HepG2 (cell line): ENCODE measurements around the gene RPS6KA2.

Experiments
- ATF2 ChIP-seq: sonication (generic); formaldehyde crosslinking; IDR thresholded peaks from 2 replicates; pipeline ENCODE4 v1.4.0; 2020; ENCODE audit warnings: missing genetic modification reagents
- BATF2 ChIP-seq: sonication (generic); formaldehyde crosslinking; IDR thresholded peaks from 2 replicates; pipeline ENCODE4 v1.8.0; 2022; ENCODE audit warnings: mild to moderate bottlenecking, missing genetic modification reagents, moderate library complexity
- CTCF ChIP-seq: sonication (generic); formaldehyde crosslinking; IDR thresholded peaks from 2 replicates; pipeline ENCODE4 v1.5.0; 2020; ENCODE audit warnings: mild to moderate bottlenecking, missing genetic modification reagents, moderate library complexity
- EZH2 ChIP-seq: conservative IDR thresholded peaks from 2 replicates; pipeline ENCODE4 v1.6.1; 2012; ENCODE audit warnings: mild to moderate bottlenecking, low read depth, low read length, moderate library complexity
- KDM4B ChIP-seq: sonication (generic); formaldehyde crosslinking; IDR thresholded peaks from 2 replicates; pipeline ENCODE4 v1.4.0; 2020; ENCODE audit warnings: missing genetic modification reagents
- KDM5A ChIP-seq: fragments of 200-600 bp; sonication (generic); IDR thresholded peaks from 2 replicates; pipeline ENCODE4 v1.7.0; 2018; ENCODE audit warnings: antibody characterized with exemption, mild to moderate bottlenecking, low read length, borderline replicate concordance
- MXI1 ChIP-seq: IDR thresholded peaks from 3 replicates; pipeline ENCODE4 v1.6.1; 2012; ENCODE audit warnings: low read depth, low read length, inconsistent platforms, borderline replicate concordance
- NR1H2 ChIP-seq: sonication (generic); formaldehyde crosslinking; IDR thresholded peaks from 2 replicates; pipeline ENCODE4 v1.8.1; 2022; ENCODE audit warnings: low read depth, missing genetic modification reagents, borderline replicate concordance
- NR2F2 ChIP-seq: IDR thresholded peaks from 2 replicates; pipeline ENCODE4 v1.6.1; 2012; ENCODE audit warnings: low read depth, inconsistent platforms, borderline replicate concordance
- POLR2AphosphoS5 ChIP-seq: IDR thresholded peaks from 2 replicates; pipeline ENCODE4 v1.6.1; 2012; ENCODE audit warnings: low read depth, low read length
- TP53 ChIP-seq: sonication (generic); formaldehyde crosslinking; conservative IDR thresholded peaks from 2 replicates; pipeline ENCODE4 v1.4.0; 2020; ENCODE audit warnings: missing genetic modification reagents
- ZNF318 ChIP-seq: sonication (generic); formaldehyde crosslinking; IDR thresholded peaks from 2 replicates; pipeline ENCODE4 v1.4.0; 2020; ENCODE audit warnings: mild to moderate bottlenecking, missing genetic modification reagents
- ZNF407 ChIP-seq: sonication (generic); formaldehyde crosslinking; IDR thresholded peaks from one replicate; pipeline ENCODE4 v1.5.1; 2020; ENCODE audit warnings: mild to moderate bottlenecking, missing genetic modification reagents; ENCODE audit errors: not compliant biosample characterization

GRCh38 chr6:166405386-166405785 lies 221.7 kb downstream of the RPS6KA2 start:
- TF ChIP-seq CTCF (CRISPR knock-in tag) (no peak), BATF2 (CRISPR knock-in tag) (no peak), ZNF318 (CRISPR knock-in tag) (no peak), NR2F2 (no peak), KDM4B (no peak), KDM5A (no peak), MXI1 (no peak), POLR2AphosphoS5 (no peak), NR1H2 (no peak), ATF2 (CRISPR knock-in tag) (no peak), ZNF407 (CRISPR knock-in tag) (no peak), EZH2 (no peak), TP53 (CRISPR knock-in tag) (no peak)
